Keratinocyte (primary cell): ENCODE results near the gene RFC2.
"Not testable (repeated sequence)": the region's sequence is repeated elsewhere in the genome, so short reads cannot be mapped to it uniquely, and the experiment has no call there.

Experiments used
- EZH2 ChIP-seq: IDR thresholded peaks from one replicate; pipeline ENCODE4 v1.6.1; 2012; ENCODE audit warnings: inconsistent platforms, mild to moderate bottlenecking, low read length, moderate library complexity
- TF ChIP-seq, protein P1 (sequence below), 3 experiments: IDR thresholded peaks in 1 of 3; conservative IDR thresholded peaks in 1 of 3; optimal IDR thresholded peaks in 1 of 3; 2 replicates in 2 of 3; 3 replicates in 1 of 3; pipeline versions ENCODE3 to v1.5.1; 2011; ENCODE audit warnings: low read length in 3 of 3, mild to moderate bottlenecking in 3 of 3, moderate library complexity in 2 of 3, control low read depth in 1 of 3, inconsistent platforms in 1 of 3; ENCODE audit not compliant: insufficient read depth in 2 of 3; ENCODE audit errors: extremely low read depth in 1 of 3

DNA sequence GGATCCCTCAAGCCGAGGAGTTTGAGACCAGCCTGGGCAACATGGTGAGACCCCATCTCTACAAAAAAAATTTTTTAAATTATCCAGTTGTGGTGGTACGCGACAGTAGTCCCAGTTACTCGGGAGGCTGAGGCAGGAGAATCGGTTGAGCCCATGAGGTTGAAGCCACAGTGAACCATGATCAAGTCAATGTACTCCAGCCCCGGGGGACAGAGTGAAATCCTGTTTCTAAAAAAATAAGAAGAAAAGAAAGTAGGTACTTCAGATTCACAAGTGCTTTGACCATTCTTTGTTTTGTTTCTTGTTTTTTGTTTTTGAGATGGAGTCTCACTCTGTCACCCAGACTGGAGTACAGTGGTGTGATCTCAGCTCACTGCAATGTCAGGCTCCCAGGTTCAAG lies 1.3 kb upstream of the RFC2 start:
- TF ChIP-seq, protein P1, sequence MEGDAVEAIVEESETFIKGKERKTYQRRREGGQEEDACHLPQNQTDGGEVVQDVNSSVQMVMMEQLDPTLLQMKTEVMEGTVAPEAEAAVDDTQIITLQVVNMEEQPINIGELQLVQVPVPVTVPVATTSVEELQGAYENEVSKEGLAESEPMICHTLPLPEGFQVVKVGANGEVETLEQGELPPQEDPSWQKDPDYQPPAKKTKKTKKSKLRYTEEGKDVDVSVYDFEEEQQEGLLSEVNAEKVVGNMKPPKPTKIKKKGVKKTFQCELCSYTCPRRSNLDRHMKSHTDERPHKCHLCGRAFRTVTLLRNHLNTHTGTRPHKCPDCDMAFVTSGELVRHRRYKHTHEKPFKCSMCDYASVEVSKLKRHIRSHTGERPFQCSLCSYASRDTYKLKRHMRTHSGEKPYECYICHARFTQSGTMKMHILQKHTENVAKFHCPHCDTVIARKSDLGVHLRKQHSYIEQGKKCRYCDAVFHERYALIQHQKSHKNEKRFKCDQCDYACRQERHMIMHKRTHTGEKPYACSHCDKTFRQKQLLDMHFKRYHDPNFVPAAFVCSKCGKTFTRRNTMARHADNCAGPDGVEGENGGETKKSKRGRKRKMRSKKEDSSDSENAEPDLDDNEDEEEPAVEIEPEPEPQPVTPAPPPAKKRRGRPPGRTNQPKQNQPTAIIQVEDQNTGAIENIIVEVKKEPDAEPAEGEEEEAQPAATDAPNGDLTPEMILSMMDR (optimal IDR thresholded peaks at IDR 0.05 in 1 of 3, IDR thresholded peaks at IDR 0.05 in 1 of 3, conservative IDR thresholded peaks at IDR 0.05 in 1 of 3; ENCODE audit: extremely low read depth in 1 of 3, insufficient read depth in 2 of 3, low read length in 3 of 3): not testable (repeated sequence)
- not testable (repeated sequence) for TF ChIP-seq EZH2
